MM.1S (cell line): ENCODE measurements around the gene DKK3.

Experiments
- CTCF ChIP-seq: fragments of 300-600 bp; sonication (generic); IDR thresholded peaks from 2 replicates; pipeline ENCODE4 v1.5.1; 2016; ENCODE audit warnings: antibody characterized with exemption, low read length, mixed read lengths
- EZH2 ChIP-seq: fragments of 300-600 bp; sonication (generic); optimal IDR thresholded peaks from 2 replicates; pipeline ENCODE3; 2017; ENCODE audit warnings: low read depth, mild to moderate bottlenecking, antibody characterized with exemption, low read length, mixed read lengths

- TF ChIP-seq CTCF, result peak; percentile 70
- no peak for TF ChIP-seq EZH2
Observed at GRCh38 chr11:11931461-11932055, 76.9 kb downstream of the DKK3 start.
